ENCODE data around the gene PAOX.

- TF ChIP-seq, protein P1, sequence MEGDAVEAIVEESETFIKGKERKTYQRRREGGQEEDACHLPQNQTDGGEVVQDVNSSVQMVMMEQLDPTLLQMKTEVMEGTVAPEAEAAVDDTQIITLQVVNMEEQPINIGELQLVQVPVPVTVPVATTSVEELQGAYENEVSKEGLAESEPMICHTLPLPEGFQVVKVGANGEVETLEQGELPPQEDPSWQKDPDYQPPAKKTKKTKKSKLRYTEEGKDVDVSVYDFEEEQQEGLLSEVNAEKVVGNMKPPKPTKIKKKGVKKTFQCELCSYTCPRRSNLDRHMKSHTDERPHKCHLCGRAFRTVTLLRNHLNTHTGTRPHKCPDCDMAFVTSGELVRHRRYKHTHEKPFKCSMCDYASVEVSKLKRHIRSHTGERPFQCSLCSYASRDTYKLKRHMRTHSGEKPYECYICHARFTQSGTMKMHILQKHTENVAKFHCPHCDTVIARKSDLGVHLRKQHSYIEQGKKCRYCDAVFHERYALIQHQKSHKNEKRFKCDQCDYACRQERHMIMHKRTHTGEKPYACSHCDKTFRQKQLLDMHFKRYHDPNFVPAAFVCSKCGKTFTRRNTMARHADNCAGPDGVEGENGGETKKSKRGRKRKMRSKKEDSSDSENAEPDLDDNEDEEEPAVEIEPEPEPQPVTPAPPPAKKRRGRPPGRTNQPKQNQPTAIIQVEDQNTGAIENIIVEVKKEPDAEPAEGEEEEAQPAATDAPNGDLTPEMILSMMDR (IDR thresholded peaks at IDR 0.05), result no peak
- no peak for TF ChIP-seq POLR2A (IDR thresholded peaks at IDR 0.05)
- no peak for TF ChIP-seq EP300 (IDR thresholded peaks at IDR 0.05)
These were observed 60.7 kb downstream of the PAOX start for GRCh38 chr10:133439517-133440461.
